C4-2B (cell line): ENCODE data around the gene KRTAP5-6.

Experiments used
- ZFX ChIP-seq: fragments of 450-650 bp; IDR thresholded peaks from 2 replicates; pipeline ENCODE4 v1.6.1; 2017
- TF ChIP-seq, protein P1 (sequence below): fragments of 450-650 bp; conservative IDR thresholded peaks from 2 replicates; pipeline ENCODE4 v1.5.1; 2017; ENCODE audit warnings: mild to moderate bottlenecking

GRCh38 chr11:1669546-1670218, 27.3 kb upstream of the KRTAP5-6 start:
- TF ChIP-seq, protein P1, sequence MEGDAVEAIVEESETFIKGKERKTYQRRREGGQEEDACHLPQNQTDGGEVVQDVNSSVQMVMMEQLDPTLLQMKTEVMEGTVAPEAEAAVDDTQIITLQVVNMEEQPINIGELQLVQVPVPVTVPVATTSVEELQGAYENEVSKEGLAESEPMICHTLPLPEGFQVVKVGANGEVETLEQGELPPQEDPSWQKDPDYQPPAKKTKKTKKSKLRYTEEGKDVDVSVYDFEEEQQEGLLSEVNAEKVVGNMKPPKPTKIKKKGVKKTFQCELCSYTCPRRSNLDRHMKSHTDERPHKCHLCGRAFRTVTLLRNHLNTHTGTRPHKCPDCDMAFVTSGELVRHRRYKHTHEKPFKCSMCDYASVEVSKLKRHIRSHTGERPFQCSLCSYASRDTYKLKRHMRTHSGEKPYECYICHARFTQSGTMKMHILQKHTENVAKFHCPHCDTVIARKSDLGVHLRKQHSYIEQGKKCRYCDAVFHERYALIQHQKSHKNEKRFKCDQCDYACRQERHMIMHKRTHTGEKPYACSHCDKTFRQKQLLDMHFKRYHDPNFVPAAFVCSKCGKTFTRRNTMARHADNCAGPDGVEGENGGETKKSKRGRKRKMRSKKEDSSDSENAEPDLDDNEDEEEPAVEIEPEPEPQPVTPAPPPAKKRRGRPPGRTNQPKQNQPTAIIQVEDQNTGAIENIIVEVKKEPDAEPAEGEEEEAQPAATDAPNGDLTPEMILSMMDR: no peak
- TF ChIP-seq ZFX: no peak
